HEK293 (cell line): ENCODE data around the gene CDC14B.

ENCODE experiments used
- CTCF ChIA-PET: fragments of 350-600 bp; formaldehyde crosslinking; extraction: SDS; loops from one replicate; lab custom pipeline; 2021; ENCODE audit warnings: antibody characterized with exemption; lab: Yijun Ruan, JAX
- POLR2A ChIA-PET: fragments of 300-600 bp; formaldehyde crosslinking; extraction: SDS; loops from one replicate; lab custom pipeline; 2020; ENCODE audit warnings: antibody characterized with exemption, inconsistent platforms; lab: Yijun Ruan, JAX
- H3K27ac ChIP-seq: fragments of 200-500 bp; sonication (Bioruptor generic); 2 replicates; pipeline ENCODE4 v1.5.1; 2014; ENCODE audit warnings: low read depth, low read length, control low read depth, inconsistent platforms; ENCODE audit errors: extremely low read depth
- H3K36me3 ChIP-seq, 2 experiments: fragments of 200-500 bp in 1 of 2; sonication (Bioruptor generic) in 1 of 2; 1 replicate in 1 of 2; 2 replicates in 1 of 2; pipeline ENCODE4 v1.5.1; 2014 to 2017; ENCODE audit warnings: inconsistent platforms in 2 of 2, low read length in 2 of 2; ENCODE audit not compliant: control insufficient read depth in 2 of 2, insufficient read depth in 1 of 2
- H3K4me1 ChIP-seq: fragments of 200-500 bp; sonication (Bioruptor generic); 2 replicates; pipeline ENCODE4 v1.5.1; 2014; ENCODE audit warnings: mild to moderate bottlenecking, low read length, inconsistent platforms; ENCODE audit not compliant: control insufficient read depth, insufficient read depth
- H3K4me3 ChIP-seq: 2 replicates; pipeline ENCODE4 v1.5.1; 2011; ENCODE audit warnings: low read depth, mild to moderate bottlenecking, control low read depth, low read length, moderate library complexity
- H3K9me3 ChIP-seq: fragments of 200-500 bp; sonication (Bioruptor generic); 2 replicates; pipeline ENCODE4 v1.5.1; 2014; ENCODE audit warnings: low read depth, low read length, inconsistent platforms; ENCODE audit not compliant: control insufficient read depth, insufficient read depth
- KLF7 ChIP-seq: fragments of 450-650 bp; formaldehyde crosslinking; IDR thresholded peaks from 2 replicates; pipeline ENCODE4 v1.5.1; 2016; ENCODE audit warnings: missing biosample characterization, missing genetic modification characterization, borderline replicate concordance
- KLF8 ChIP-seq: fragments of 450-650 bp; formaldehyde crosslinking; IDR thresholded peaks from 2 replicates; pipeline ENCODE4 v1.5.1; 2016; ENCODE audit warnings: missing biosample characterization, missing genetic modification characterization
- PRDM4 ChIP-seq: fragments of 450-650 bp; formaldehyde crosslinking; IDR thresholded peaks from 2 replicates; pipeline ENCODE4 v1.5.1; 2017; ENCODE audit warnings: missing biosample characterization, missing genetic modification characterization
- TSHZ1 ChIP-seq: fragments of 450-650 bp; formaldehyde crosslinking; IDR thresholded peaks from 2 replicates; pipeline ENCODE4 v1.5.1; 2016; ENCODE audit warnings: missing biosample characterization, missing genetic modification characterization, borderline replicate concordance
- ZBTB49 ChIP-seq: fragments of 450-650 bp; formaldehyde crosslinking; IDR thresholded peaks from 2 replicates; pipeline ENCODE4 v1.5.1; 2016; ENCODE audit warnings: missing biosample characterization, missing genetic modification characterization, low read depth
- ZBTB8A ChIP-seq: fragments of 450-650 bp; formaldehyde crosslinking; IDR thresholded peaks from 2 replicates; pipeline ENCODE4 v1.5.1; 2016; ENCODE audit warnings: missing biosample characterization, missing genetic modification characterization
- ZNF10 ChIP-seq: fragments of 450-650 bp; formaldehyde crosslinking; IDR thresholded peaks from 2 replicates; pipeline ENCODE4 v1.5.1; 2017; ENCODE audit warnings: missing biosample characterization, missing genetic modification characterization
- ZNF132 ChIP-seq: fragments of 450-650 bp; formaldehyde crosslinking; IDR thresholded peaks from 2 replicates; pipeline ENCODE4 v1.5.1; 2017; ENCODE audit warnings: missing biosample characterization, missing genetic modification characterization, borderline replicate concordance
- ZNF214 ChIP-seq: fragments of 450-650 bp; formaldehyde crosslinking; IDR thresholded peaks from 2 replicates; pipeline ENCODE4 v1.5.1; 2017; ENCODE audit warnings: missing biosample characterization, mild to moderate bottlenecking, missing genetic modification characterization, borderline replicate concordance
- ZNF23 ChIP-seq: fragments of 450-650 bp; formaldehyde crosslinking; IDR thresholded peaks from 2 replicates; pipeline ENCODE4 v1.5.1; 2016; ENCODE audit warnings: missing biosample characterization, missing genetic modification characterization, borderline replicate concordance
- ZNF239 ChIP-seq: fragments of 450-650 bp; formaldehyde crosslinking; IDR thresholded peaks from 2 replicates; pipeline ENCODE4 v1.5.1; 2016; ENCODE audit warnings: missing biosample characterization, missing genetic modification characterization
- ZNF280D ChIP-seq: fragments of 450-650 bp; formaldehyde crosslinking; IDR thresholded peaks from 2 replicates; pipeline ENCODE4 v1.5.1; 2016; ENCODE audit warnings: missing biosample characterization, missing genetic modification characterization
- ZNF518A ChIP-seq: fragments of 450-650 bp; formaldehyde crosslinking; conservative IDR thresholded peaks from 2 replicates; pipeline ENCODE4 v1.5.1; 2016; ENCODE audit warnings: low read depth, missing biosample characterization, missing genetic modification characterization
- ZNF548 ChIP-seq: fragments of 450-650 bp; formaldehyde crosslinking; IDR thresholded peaks from 2 replicates; pipeline ENCODE4 v1.5.1; 2016; ENCODE audit warnings: missing biosample characterization, missing genetic modification characterization
- ZNF561 ChIP-seq: fragments of 450-650 bp; IDR thresholded peaks from 2 replicates; pipeline ENCODE4 v1.5.1; 2018; ENCODE audit warnings: missing biosample characterization, missing genetic modification characterization, borderline replicate concordance
- ZNF580 ChIP-seq: fragments of 450-650 bp; formaldehyde crosslinking; IDR thresholded peaks from 2 replicates; pipeline ENCODE4 v1.5.1; 2016; ENCODE audit warnings: missing biosample characterization, missing genetic modification characterization
- ZNF624 ChIP-seq: fragments of 450-650 bp; formaldehyde crosslinking; IDR thresholded peaks from 2 replicates; pipeline ENCODE4 v1.5.1; 2017; ENCODE audit warnings: missing biosample characterization, missing genetic modification characterization
- ZNF791 ChIP-seq: fragments of 450-650 bp; formaldehyde crosslinking; IDR thresholded peaks from 2 replicates; pipeline ENCODE4 v1.5.1; 2016; ENCODE audit warnings: missing biosample characterization, missing genetic modification characterization
- ZNF837 ChIP-seq: fragments of 450-650 bp; formaldehyde crosslinking; IDR thresholded peaks from 2 replicates; pipeline ENCODE4 v1.5.1; 2016; ENCODE audit warnings: missing biosample characterization, missing genetic modification characterization

Gene CDC14B

GRCh38 chr9:96619491-96620180 is at the start of gene CDC14B:
Gene CDC14B, minus strand, starts transcription at chr9:96619843. Its CDS starts 465 bp downstream, at chr9:96619378.
- POLR2A ChIA-PET: interaction anchor here (1.0 kb wide), 1 partner anchor 13 kb away, joined by 3 read pairs; no protein-coding TSS in a partner anchor
- CTCF ChIA-PET: interaction anchor here (0.6 to 2.5 kb wide), 4 partner anchors 17 to 304 kb away, joined by 3 to 5 read pairs (median 3); no protein-coding TSS in a partner anchor
- H3K27ac ChIP-seq: peak within 1 kb of the TSS; percentile 65; the same call in 1 of the 2 replicates
- TF ChIP-seq ZBTB8A (tag by site-specific recombination) (peak; percentile 76), ZNF837 (no peak), ZNF23 (tag by site-specific recombination) (no peak), ZNF580 (no peak), ZNF561 (tag by site-specific recombination) (peak; percentile 37; the same call in 1 of the 2 replicates), KLF7 (tag by site-specific recombination) (no peak), ZNF791 (tag by site-specific recombination) (no peak), ZBTB49 (tag by site-specific recombination) (no peak), KLF8 (tag by site-specific recombination) (no peak), ZNF214 (no peak), ZNF239 (no peak), ZNF624 (no peak), ZNF132 (tag by site-specific recombination) (no peak), PRDM4 (tag by site-specific recombination) (no peak), TSHZ1 (no peak), ZNF280D (tag by site-specific recombination) (no peak), ZNF548 (no peak), ZNF518A (no peak), ZNF10 (tag by site-specific recombination) (no peak)

More at GRCh38 chr9:96619491-96620180, at the start of gene CDC14B:
- Histone ChIP-seq H3K4me1 (peaks cover 6% of the 10 kb centered on the region), H3K9me3 (no peaks in the 10 kb centered on the region), H3K36me3 (no peaks in the 10 kb centered on the region), H3K4me3 (peak within 1 kb of the TSS; percentile 64)
